Measurements from ENCODE around the gene RNF207.
A peak's percentile ranks its signal among the peaks of the same experiment; 100 is the strongest.

Gene RNF207, protein sequence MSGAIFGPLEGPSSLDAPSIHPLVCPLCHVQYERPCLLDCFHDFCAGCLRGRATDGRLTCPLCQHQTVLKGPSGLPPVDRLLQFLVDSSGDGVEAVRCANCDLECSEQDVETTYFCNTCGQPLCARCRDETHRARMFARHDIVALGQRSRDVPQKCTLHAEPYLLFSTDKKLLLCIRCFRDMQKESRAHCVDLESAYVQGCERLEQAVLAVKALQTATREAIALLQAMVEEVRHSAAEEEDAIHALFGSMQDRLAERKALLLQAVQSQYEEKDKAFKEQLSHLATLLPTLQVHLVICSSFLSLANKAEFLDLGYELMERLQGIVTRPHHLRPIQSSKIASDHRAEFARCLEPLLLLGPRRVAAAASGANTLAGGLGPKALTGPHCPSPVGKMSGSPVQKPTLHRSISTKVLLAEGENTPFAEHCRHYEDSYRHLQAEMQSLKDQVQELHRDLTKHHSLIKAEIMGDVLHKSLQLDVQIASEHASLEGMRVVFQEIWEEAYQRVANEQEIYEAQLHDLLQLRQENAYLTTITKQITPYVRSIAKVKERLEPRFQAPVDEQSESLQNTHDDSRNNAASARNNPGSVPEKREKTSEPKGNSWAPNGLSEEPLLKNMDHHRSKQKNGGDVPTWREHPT

GRCh38 chr1:6205849-6206519 is at the start of gene RNF207:
RNF207 (plus strand) TSS chr1:6206119; CDS start chr1:6206536, 417 bp downstream.
- DNase-seq = peak; percentile 82

DNA sequence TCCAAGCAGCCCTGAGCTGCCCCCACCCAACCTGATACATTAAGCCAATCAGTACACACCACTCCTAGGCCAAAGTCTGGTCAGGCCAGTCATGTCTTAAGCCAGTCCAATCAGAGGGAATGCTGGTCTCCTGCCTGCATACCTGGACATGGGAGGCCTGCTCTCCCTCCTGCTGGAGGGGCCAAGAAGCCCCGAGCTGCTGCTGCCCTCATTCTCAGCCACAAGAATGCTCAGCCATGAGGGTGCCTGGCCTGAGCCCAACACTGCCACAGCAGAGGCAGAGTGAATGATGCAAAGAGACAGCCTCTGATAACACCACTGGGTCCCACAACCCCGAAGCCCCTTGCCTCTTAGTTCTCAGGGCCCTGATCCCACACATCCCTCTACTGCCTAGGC is 48.8 kb upstream of the RNF207 start:
- DNase-seq = no peak

- no peak for DNase-seq
Measured at GRCh38 chr1:6157528-6158174, 48.3 kb upstream of the RNF207 start.

- DNase-seq = no peak
Measured at GRCh38 chr1:6158181-6158580, 47.7 kb upstream of the RNF207 start.

- no peak for DNase-seq
Measured at GRCh38 chr1:6162341-6162740, 43.6 kb upstream of the RNF207 start.

DNA sequence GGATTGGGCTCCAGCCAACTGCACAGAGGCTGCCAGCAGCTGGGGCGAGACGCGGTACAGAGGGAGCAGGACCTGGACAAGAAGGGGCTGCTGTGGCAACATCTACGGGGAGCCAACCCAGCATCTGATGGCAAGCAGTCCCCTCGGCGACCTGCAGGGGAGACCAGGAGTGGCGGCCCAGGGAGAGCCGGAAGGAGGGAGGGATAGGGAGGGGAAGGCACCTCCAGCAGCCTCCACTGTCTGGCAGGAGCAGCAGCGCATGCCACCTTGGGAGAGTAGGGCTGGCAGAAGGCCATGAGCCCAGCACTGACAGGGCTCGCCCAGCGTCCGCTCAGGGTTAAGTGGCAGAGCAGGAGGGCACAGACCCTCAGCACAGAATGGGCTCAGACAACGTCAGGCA is 43.1 kb upstream of the RNF207 start:
- peak; percentile 36 for DNase-seq

DNA sequence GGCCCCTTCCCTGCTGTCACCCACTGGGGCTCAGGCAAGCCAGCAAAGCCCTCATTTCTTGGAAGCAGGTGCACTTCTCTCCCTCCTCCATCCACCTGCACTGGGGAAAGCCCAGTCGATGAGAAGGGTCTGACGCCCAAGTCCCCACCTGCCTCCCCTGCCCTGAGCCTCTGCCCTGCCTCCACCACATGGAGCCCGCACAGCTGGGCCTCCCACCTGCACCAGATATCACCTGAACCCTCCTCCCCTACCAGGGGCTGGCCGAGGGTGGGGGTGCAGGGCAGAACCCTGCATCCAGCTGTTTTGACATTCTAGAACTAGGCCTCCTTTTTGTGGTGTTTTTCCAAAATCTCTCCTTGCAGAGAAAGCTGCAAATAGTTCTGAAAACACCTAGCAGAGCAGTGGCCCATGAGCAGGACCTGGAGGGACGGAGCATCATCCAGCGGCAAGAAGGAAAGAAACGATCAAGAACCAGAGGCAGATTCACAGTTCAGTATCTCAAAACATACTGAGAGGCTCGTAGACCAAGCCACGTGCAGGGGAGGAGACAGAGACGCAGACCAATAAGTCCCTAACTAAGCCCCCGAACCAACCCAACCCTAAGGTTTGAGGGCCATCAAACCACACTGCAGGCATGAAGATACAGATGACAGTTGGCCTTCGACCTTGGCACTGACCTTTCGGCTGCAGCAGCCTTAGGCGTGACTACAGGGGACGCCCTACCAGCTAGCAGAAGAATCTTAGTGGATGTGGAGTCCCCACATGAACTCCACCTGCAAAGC is 42.5 kb upstream of the RNF207 start:
- DNase-seq = no peak

GRCh38 chr1:6163973-6164617 is 41.8 kb upstream of the RNF207 start:
- no peak for DNase-seq

DNA sequence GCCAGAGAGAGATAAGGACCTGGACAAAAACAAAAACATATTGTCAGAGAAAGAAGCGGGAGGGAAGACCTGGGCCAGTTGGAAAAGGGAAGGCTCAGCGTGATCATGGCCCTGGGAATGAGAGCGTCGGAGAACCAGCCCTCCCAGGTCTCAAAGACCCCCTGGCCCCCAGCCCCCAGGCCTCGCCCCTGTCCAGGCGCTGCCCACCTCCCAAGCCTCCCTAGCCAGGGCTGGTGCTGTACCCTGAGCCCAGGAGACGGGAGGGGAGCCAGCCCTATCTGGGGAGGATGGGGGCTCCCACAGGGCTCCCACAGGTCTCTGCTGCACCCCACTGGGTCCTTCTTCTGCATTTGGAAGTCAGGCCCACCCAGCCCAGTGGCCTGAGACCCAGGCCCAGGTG is 40.9 kb upstream of the RNF207 start:
- DNase-seq = no peak

GRCh38 chr1:6165441-6165985 is 40.4 kb upstream of the RNF207 start:
- no peak for DNase-seq

DNA sequence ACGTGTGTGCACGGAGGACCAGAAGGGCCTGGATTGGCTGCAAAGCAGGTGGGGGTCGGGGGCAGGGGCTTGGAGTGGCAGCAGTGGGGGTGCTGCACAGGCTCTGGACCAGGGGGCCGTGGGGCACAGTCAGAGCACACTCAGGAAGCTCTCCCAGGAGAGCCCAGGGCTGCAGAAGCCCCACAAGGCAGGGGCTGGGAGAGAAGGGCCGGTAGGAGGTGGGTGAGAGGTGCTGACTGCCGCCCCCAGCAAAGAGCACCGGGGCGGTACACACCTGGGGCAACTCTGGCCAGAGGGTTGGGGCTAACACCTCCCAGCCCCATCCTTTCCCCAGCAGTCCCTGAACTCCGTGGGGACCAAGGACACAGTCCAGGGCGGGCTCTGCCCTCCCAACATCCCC is 39.7 kb upstream of the RNF207 start:
- DNase-seq = no peak

DNA sequence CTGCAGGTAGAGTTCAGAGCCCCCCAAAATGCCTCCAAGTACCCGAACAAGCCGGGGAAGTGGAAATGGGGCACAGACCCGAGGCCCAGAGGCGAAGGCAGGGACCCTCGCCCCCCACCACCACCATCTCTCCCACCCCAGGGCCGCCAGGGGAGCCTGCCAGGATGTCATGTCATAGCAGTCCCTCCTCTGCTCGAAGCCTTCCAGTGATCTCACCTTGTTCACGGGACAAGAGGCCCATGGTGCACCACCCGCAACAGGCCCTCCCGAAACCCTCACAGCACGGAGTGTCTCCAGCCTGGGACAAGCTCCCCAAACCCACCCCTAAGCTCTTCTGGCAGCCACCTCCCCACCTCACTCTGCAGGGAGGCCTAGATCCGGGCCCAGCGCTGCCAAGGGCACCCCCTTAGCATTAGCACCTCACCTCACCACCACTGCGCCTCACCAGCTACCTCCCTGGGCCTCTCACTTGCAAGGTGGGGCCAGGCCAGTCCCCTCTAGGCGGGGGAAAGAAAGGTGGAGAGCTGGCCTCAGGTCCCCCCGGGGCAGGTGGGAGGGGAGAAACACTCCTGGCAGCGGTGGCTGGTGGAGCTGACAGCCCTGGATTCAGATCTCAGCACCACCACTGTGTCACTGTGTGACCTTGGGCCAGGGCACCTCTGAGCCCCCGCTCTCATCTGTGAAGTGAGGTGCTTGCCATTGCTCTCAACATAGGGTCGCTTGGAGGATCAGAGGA is 39.1 kb upstream of the RNF207 start:
- no peak for DNase-seq

DNA sequence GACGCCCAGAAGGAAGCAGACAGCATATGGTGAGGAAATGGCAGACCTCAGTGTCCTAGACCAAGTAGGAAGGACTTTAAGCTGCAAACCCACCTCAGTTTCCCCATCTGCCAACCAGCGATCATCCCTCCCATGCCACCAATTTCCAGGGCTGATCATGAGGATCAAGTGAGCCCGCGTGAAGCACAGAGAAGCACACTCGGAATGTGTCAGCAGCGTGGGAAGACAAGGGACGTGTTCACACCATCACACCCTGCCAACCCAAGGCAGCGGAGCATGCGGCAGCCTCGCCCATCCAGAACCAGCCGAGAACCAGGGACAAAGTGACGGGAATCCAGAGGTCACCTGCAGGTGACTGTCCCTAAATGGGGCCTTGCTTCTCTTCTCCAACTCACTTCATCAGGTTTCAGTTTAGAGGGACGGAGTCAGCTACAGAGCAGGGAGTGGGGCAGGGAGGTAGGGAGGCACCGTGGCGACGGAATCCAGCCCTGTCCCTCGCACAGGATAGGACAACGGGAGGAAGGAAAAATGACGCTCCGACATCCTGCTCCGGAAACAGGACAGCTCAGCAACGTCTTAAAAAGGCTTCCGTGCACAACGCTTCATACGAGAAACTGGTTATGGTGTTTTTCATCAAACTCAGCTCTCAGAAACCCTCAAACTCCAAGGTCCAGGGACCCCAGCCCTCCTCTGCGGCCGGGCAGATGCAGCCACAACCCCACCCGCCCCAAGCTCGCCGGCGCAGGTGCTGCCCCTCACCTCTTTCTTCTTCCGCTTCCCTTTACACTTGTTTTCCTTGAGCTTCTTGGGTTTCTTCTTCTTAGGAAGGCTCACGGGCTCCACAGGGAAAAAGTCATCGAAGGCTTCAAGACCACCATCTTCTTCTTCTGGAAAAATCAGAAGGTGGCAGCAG is 38.3 kb upstream of the RNF207 start:
- DNase-seq = no peak

DNA sequence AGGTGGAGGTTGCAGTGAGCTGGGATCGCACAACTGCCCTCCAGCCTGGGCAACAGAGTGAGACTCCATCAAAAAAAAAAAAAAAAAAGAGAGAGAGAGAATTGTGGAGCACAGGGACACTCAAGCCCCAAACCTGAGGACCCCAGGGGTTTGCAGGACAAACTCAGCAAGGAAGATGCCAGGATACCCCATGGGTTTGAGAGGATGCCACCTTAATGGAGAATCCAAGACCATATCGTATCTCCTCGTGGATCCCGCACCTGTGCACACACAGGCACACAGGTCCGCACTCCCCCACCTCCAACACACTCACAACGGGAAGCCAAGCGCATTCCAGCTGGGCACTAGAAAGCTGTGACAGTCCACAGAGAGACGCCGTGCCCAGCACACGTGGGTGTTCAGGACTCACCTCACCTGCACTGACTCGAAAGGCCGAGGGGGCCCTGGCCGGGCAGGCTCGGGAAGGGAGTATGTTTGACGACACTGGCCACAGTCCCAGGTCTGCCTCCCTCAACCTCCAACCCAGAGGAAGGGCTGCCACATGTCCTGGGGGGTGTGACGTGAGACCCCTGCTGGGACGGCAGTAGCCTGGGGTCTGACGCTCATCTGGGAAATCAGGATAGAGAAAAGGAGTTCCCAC is 36.9 kb upstream of the RNF207 start:
- no peak for DNase-seq

GRCh38 chr1:6170116-6170741 is 35.7 kb upstream of the RNF207 start:
- no peak for DNase-seq

- no peak for DNase-seq
Measured at GRCh38 chr1:6170742-6171201, 35.1 kb upstream of the RNF207 start.

GRCh38 chr1:6171548-6172124 is 34.3 kb upstream of the RNF207 start:
- peak; percentile 70 for DNase-seq

GRCh38 chr1:6172549-6172948 is 33.4 kb upstream of the RNF207 start:
- DNase-seq = no peak
